Liver (tissue), 9 donors: Measurements from ENCODE around the gene KRTAP8-1. TPM values are rescaled to one million over a fixed set of nuclear protein-coding genes. Genes with fewer than 3 reads are reported as not detected.

Experiments used
- DNase-seq: peaks from one replicate; pipeline ENCODE4 v3.0.0-alpha.2; 2017; ENCODE audit warnings: low spot score
- H3K27ac ChIP-seq, 2 donors: one replicate each; pipeline ENCODE4 v1.7.0; 2013; ENCODE audit warnings: inconsistent platforms in 2 of 2, low read length in 2 of 2, control low read depth in 1 of 2, low read depth in 1 of 2, mild to moderate bottlenecking in 1 of 2
- H3K27me3 ChIP-seq, 4 donors: one replicate each; pipeline versions ENCODE4 v1.6.1 to v1.7.0; 2013; ENCODE audit warnings: low read length in 3 of 4, inconsistent platforms in 1 of 4, mild to moderate bottlenecking in 1 of 4, moderate library complexity in 1 of 4; ENCODE audit not compliant: control insufficient read depth in 4 of 4, insufficient read depth in 4 of 4
- H3K36me3 ChIP-seq, 4 donors: one replicate each; pipeline versions ENCODE4 v1.6.1 to v1.7.0; 2013; ENCODE audit warnings: low read length in 3 of 4, mild to moderate bottlenecking in 3 of 4, low read depth in 1 of 4, moderate library complexity in 1 of 4; ENCODE audit not compliant: control insufficient read depth in 4 of 4, insufficient read depth in 3 of 4
- H3K4me1 ChIP-seq, 4 donors: one replicate each; pipeline versions ENCODE4 v1.6.1 to v1.7.0; 2013; ENCODE audit warnings: low read length in 3 of 4, mild to moderate bottlenecking in 3 of 4, moderate library complexity in 1 of 4; ENCODE audit not compliant: control insufficient read depth in 4 of 4, insufficient read depth in 4 of 4
- H3K4me3 ChIP-seq, 3 donors: one replicate each; pipeline versions ENCODE4 v1.6.1 to v1.7.0; 2013; ENCODE audit warnings: low read length in 3 of 3, control low read depth in 1 of 3, low read depth in 1 of 3, mild to moderate bottlenecking in 1 of 3
- H3K9ac ChIP-seq, 2 donors: one replicate each; pipeline ENCODE4 v1.7.0; 2013; ENCODE audit warnings: low read length in 2 of 2, mild to moderate bottlenecking in 2 of 2, moderate library complexity in 2 of 2, control low read depth in 1 of 2, low read depth in 1 of 2
- H3K9me3 ChIP-seq, 4 donors: one replicate each; pipeline versions ENCODE4 v1.6.1 to v1.7.0; 2013; ENCODE audit warnings: low read length in 3 of 4; ENCODE audit not compliant: control insufficient read depth in 4 of 4
- CTCF ChIP-seq: fragments of 150-350 bp; IDR thresholded peaks from 2 replicates; pipeline ENCODE4 v1.5.1; 2017; ENCODE audit warnings: improper control_type of control experiment, low read depth, low read length; ENCODE audit not compliant: missing input control
- EGR1 ChIP-seq, 2 donors: IDR thresholded peaks; 2 replicates each; pipeline ENCODE4 v1.6.1; 2016 to 2018; ENCODE audit warnings: antibody characterized with exemption in 2 of 2, low read depth in 2 of 2
- FOXA1 ChIP-seq: IDR thresholded peaks from 2 replicates; pipeline ENCODE4 v1.6.1; 2016; ENCODE audit warnings: antibody characterized with exemption
- GABPA ChIP-seq, 2 donors: IDR thresholded peaks in 1 of 2; conservative IDR thresholded peaks in 1 of 2; 2 replicates each; pipeline ENCODE4 v1.6.1; 2016; ENCODE audit warnings: antibody characterized with exemption in 2 of 2, mild to moderate bottlenecking in 1 of 2, moderate library complexity in 1 of 2
- HNF4A ChIP-seq, 2 donors: conservative IDR thresholded peaks; 2 replicates each; pipeline ENCODE4 v1.6.1; 2016; ENCODE audit warnings: antibody characterized with exemption in 2 of 2, mild to moderate bottlenecking in 2 of 2
- HNF4G ChIP-seq: IDR thresholded peaks from 2 replicates; pipeline ENCODE4 v1.6.1; 2016; ENCODE audit warnings: antibody characterized with exemption
- JUND ChIP-seq, 2 donors: IDR thresholded peaks; 2 replicates each; pipeline ENCODE4 v1.6.1; 2016; ENCODE audit warnings: antibody characterized with exemption in 2 of 2
- MAX ChIP-seq: IDR thresholded peaks from 2 replicates; pipeline ENCODE4 v1.6.1; 2016; ENCODE audit warnings: antibody characterized with exemption
- RAD21 ChIP-seq, 2 donors: IDR thresholded peaks; 2 replicates each; pipeline ENCODE4 v1.6.1; 2016; ENCODE audit warnings: antibody characterized with exemption in 2 of 2, mild to moderate bottlenecking in 2 of 2
- SP1 ChIP-seq: IDR thresholded peaks from 2 replicates; pipeline ENCODE4 v1.6.1; 2018; ENCODE audit warnings: antibody characterized with exemption, mild to moderate bottlenecking
- TAF1 ChIP-seq: conservative IDR thresholded peaks from 2 replicates; pipeline ENCODE4 v1.6.1; 2016; ENCODE audit warnings: antibody characterized with exemption, mild to moderate bottlenecking
- YY1 ChIP-seq: IDR thresholded peaks from 2 replicates; pipeline ENCODE4 v1.6.1; 2016; ENCODE audit warnings: antibody characterized with exemption, mild to moderate bottlenecking
- WGBS: extraction: QIAGEN DNeasy Blood & Tissue Kit; methylation state at CpG from one replicate; pipeline ENCODE4 v1.1.7; 2013; 5-methylcytosine and 5-hydroxymethylcytosine counted together
- polyA plus RNA-seq, 2 donors: library from polyadenylated mRNA; stranded (reverse) in 1 of 2; unstranded in 1 of 2; fragments of 200-250 nt in 1 of 2; fragments of >200 nt in 1 of 2; fragmentation: Nextera tagmentation in 1 of 2; extraction: Ambion mirVana in 1 of 2; gene quantifications; one replicate each; pipeline versions ENCODE4 v1.2.1 to v1.2.3, GENCODE V29; 2013 to 2015
- total RNA-seq, 2 donors: library from RNA; depleted of rRNA; stranded (reverse); fragments of >200 nt; gene quantifications; one replicate each; pipeline ENCODE4 v1.2.3, GENCODE V29; 2014
- TF ChIP-seq, protein P1 (sequence below): IDR thresholded peaks from 2 replicates; pipeline ENCODE4 v1.6.1; 2016; ENCODE audit warnings: antibody characterized with exemption, mild to moderate bottlenecking
- TF ChIP-seq, protein P2 (sequence below): IDR thresholded peaks from 2 replicates; pipeline ENCODE4 v1.6.1; 2016; ENCODE audit warnings: antibody characterized with exemption
- donor health status: healthy.
- donor health status: healthy.
- donor health status: healthy.
- donor health status: healthy.
- donor health status: healthy.

KRTAP8-1 gene
- total and polyA plus RNA-seq, 4 donors = not detected

DNA sequence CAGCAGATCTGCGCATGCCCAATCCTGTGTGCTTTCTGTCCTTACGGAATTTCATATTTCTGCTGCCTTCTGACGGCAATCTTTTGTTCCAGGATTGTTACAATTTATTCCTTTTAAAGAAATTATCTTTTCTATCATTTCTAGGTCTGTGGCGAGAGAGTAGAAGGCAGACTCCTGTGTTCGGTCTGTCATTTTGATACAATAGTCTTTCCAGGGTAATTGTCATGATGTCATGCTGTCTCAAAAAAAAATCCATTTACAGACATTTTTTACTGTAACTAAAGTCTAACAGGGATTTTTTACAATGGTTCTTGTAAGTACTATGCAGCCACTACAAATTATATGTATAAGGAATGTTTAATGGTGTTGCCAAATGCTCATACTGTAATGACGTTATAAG, 25.5 kb upstream of the KRTAP8-1 start (continued):
- TF ChIP-seq, protein P1, sequence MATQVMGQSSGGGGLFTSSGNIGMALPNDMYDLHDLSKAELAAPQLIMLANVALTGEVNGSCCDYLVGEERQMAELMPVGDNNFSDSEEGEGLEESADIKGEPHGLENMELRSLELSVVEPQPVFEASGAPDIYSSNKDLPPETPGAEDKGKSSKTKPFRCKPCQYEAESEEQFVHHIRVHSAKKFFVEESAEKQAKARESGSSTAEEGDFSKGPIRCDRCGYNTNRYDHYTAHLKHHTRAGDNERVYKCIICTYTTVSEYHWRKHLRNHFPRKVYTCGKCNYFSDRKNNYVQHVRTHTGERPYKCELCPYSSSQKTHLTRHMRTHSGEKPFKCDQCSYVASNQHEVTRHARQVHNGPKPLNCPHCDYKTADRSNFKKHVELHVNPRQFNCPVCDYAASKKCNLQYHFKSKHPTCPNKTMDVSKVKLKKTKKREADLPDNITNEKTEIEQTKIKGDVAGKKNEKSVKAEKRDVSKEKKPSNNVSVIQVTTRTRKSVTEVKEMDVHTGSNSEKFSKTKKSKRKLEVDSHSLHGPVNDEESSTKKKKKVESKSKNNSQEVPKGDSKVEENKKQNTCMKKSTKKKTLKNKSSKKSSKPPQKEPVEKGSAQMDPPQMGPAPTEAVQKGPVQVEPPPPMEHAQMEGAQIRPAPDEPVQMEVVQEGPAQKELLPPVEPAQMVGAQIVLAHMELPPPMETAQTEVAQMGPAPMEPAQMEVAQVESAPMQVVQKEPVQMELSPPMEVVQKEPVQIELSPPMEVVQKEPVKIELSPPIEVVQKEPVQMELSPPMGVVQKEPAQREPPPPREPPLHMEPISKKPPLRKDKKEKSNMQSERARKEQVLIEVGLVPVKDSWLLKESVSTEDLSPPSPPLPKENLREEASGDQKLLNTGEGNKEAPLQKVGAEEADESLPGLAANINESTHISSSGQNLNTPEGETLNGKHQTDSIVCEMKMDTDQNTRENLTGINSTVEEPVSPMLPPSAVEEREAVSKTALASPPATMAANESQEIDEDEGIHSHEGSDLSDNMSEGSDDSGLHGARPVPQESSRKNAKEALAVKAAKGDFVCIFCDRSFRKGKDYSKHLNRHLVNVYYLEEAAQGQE = no peak

GRCh38 chr21:30831194-30831765, 18.2 kb upstream of the KRTAP8-1 start:
- Histone ChIP-seq H3K36me3 (no peaks in the 10 kb centered on the region), H3K27me3 (peaks cover 0 to 2% (median 0%) of the 10 kb centered on the region in 4 donors), H3K9ac (no peak overlapping the region), H3K4me1 (no peaks in the 10 kb centered on the region), H3K9me3 (peaks cover 0 to 12% (median 1%) of the 10 kb centered on the region in 4 donors), H3K4me3 (no peak overlapping the region), H3K27ac (no peak overlapping the region)
- 35% methylated on average over 6 of the region's 6 CpGs for WGBS
- peak; percentile 37 for TF ChIP-seq CTCF
- peak; percentile 20 to 28 for TF ChIP-seq RAD21 (IDR thresholded peaks at IDR 0.05)
- no peak for TF ChIP-seq HNF4A (conservative IDR thresholded peaks at IDR 0.05)
- no peak for DNase-seq

DNA sequence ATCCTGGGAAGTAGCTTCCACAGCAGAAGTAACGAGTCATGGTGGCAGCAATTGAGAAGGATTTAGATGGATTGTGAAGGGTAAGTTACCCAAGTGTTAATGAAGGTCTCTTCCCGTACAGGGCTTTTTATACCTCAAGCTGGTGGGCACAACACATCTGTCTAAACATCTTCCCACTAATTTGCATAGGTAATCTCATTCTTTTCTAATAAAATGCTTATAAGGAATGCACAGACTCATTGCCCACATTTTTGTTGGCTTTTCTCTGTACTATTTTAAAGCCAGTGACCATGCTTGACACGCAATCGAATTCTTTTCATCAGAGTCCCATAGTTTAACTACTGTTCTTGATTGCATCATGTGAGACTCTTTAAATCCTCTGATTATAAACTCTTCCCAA, 16.6 kb upstream of the KRTAP8-1 start, which contains the start of gene KRTAP7-1:
Gene KRTAP7-1 (minus strand): TSS at position 101 of the 400 bp plus-strand sequence. CDS start 61 bp downstream, at position 40.
- Histone ChIP-seq H3K9ac (no peak within 1 kb of the TSS), H3K4me1 (no peaks in the 10 kb centered on the region), H3K27me3 (peaks cover 0 to 2% (median 0%) of the 10 kb centered on the region in 4 donors), H3K9me3 (peaks cover 0 to 12% (median 1%) of the 10 kb centered on the region in 4 donors), H3K4me3 (no peak within 1 kb of the TSS), H3K27ac (no peak within 1 kb of the TSS), H3K36me3 (no peaks in the 10 kb centered on the region)
- TF ChIP-seq FOXA1 (no peak), SP1 (no peak), MAX (no peak), CTCF (no peak), RAD21 (IDR thresholded peaks at IDR 0.05) (no peak), JUND (IDR thresholded peaks at IDR 0.05) (no peak), TAF1 (no peak), YY1 (no peak), EGR1 (IDR thresholded peaks at IDR 0.05; ENCODE audit: low read depth in 2 of 2) (no peak), GABPA (IDR thresholded peaks at IDR 0.05 in 1 of 2, conservative IDR thresholded peaks at IDR 0.05 in 1 of 2) (no peak), HNF4G (no peak)
- TF ChIP-seq, protein P2, sequence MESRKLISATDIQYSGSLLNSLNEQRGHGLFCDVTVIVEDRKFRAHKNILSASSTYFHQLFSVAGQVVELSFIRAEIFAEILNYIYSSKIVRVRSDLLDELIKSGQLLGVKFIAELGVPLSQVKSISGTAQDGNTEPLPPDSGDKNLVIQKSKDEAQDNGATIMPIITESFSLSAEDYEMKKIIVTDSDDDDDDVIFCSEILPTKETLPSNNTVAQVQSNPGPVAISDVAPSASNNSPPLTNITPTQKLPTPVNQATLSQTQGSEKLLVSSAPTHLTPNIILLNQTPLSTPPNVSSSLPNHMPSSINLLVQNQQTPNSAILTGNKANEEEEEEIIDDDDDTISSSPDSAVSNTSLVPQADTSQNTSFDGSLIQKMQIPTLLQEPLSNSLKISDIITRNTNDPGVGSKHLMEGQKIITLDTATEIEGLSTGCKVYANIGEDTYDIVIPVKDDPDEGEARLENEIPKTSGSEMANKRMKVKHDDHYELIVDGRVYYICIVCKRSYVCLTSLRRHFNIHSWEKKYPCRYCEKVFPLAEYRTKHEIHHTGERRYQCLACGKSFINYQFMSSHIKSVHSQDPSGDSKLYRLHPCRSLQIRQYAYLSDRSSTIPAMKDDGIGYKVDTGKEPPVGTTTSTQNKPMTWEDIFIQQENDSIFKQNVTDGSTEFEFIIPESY = no peak
- TF ChIP-seq, protein P1 = no peak
- WGBS = 79% methylated on average over 4 of the region's 4 CpGs
- no peak for DNase-seq
